Coronary artery (tissue), 2 donors: ENCODE measurements around the gene CACNA1C.

Experiments
- DNase-seq: peaks from one replicate; pipeline ENCODE4 v3.0.0-alpha.2; 2017; ENCODE audit warnings: low spot score
- H3K27ac ChIP-seq, 2 donors: fragments of 200-600 bp; sonication (generic); one replicate each; pipeline ENCODE4 v1.5.1; 2016 to 2019
- H3K4me3 ChIP-seq: fragments of 200-600 bp; sonication (generic); 2 replicates; pipeline ENCODE4 v1.5.1; 2016; ENCODE audit warnings: mild to moderate bottlenecking, moderate library complexity
- TF ChIP-seq, protein P1 (sequence below): fragments of 200-600 bp; sonication (generic); IDR thresholded peaks from one replicate; pipeline ENCODE4 v1.5.1; 2019; ENCODE audit warnings: antibody characterized with exemption

CACNA1C gene

DNA sequence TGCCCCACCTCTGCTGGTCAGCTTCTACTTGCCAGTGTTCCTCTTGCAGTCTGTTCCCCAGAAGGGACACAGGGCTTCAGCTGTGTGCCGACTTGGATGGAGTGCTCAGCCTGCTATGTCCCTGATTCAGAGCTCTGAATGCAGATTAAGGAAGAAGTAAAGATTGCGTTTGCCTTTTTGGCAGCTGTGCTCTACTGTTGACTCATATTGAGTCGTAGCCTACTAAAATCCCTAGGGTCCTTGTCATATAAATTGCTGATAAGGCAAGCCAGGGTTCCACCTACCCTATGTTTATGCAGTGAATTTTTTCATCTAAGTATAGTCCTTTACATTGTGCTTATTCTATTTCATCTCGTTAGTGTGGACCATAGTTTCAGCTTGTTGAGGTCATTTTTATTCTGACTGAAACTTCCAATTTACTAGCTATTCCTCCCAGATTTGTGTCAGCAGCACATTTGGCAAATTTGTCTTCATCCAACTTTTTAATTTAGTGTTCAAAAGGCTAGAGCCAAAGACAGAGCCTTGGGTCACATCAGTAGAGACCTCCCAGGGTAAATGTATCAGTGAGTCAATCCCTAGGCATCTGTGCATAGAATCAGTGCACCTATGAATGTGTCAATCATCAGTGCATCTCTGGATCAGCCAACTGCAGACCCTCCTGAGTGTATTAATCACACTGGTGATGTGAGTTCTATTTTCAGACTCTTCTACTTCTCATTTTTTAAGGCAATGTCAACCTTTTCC lies 31.9 kb downstream of the CACNA1C start:
- TF ChIP-seq, protein P1, sequence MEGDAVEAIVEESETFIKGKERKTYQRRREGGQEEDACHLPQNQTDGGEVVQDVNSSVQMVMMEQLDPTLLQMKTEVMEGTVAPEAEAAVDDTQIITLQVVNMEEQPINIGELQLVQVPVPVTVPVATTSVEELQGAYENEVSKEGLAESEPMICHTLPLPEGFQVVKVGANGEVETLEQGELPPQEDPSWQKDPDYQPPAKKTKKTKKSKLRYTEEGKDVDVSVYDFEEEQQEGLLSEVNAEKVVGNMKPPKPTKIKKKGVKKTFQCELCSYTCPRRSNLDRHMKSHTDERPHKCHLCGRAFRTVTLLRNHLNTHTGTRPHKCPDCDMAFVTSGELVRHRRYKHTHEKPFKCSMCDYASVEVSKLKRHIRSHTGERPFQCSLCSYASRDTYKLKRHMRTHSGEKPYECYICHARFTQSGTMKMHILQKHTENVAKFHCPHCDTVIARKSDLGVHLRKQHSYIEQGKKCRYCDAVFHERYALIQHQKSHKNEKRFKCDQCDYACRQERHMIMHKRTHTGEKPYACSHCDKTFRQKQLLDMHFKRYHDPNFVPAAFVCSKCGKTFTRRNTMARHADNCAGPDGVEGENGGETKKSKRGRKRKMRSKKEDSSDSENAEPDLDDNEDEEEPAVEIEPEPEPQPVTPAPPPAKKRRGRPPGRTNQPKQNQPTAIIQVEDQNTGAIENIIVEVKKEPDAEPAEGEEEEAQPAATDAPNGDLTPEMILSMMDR: no peak
- Histone ChIP-seq H3K4me3 (no peak overlapping the region), H3K27ac (peak overlapping the region; percentile 82 to 86)
- peak; percentile 88 for DNase-seq

DNA sequence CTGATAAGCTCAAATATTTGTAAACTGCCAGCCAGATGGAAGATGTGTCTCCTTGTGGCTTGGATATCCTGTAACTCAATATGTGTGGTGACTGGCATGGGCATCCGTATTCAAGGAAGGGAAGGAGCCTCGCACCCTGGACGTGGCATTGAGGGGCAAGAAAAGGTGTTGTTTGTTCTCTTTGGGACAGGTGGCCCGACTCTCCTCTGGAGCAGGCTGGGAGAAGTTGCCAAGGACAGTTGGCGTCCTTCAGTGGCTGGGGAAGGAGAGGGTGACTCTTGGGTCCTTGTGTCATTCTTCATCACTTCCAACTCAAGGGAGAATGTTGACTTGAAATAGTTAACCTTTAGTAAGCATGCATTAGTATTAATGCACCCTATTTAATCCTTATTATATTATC lies 39.6 kb downstream of the CACNA1C start:
- DNase-seq: no peak
- H3K27ac ChIP-seq: peak overlapping the region; percentile 89 to 99
- TF ChIP-seq, protein P1: no peak
- no peak overlapping the region for H3K4me3 ChIP-seq

DNA sequence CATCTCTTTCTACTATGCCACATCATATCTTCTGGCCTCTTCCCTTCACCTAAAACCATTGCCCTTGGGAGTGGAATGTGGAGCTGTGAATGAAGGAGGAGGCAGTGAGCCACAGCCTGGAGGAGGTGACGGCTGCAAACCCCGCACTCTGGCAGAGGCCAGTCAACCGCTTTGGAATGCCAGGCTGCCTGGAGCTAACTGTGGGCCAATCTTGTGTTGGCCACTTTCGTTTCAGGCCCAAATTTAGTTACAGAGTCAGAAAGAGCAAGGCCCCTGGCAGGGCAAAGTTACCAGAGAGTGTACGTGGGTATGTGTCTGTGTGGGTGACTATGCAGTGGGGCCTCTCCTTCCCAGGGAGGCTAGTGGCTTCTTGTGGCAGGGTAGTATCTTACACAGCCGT lies 40.1 kb downstream of the CACNA1C start:
- TF ChIP-seq, protein P1: no peak
- Histone ChIP-seq H3K27ac (peak overlapping the region; percentile 89 to 99), H3K4me3 (peak overlapping the region; percentile 19)
- DNase-seq: peak; percentile 92

DNA sequence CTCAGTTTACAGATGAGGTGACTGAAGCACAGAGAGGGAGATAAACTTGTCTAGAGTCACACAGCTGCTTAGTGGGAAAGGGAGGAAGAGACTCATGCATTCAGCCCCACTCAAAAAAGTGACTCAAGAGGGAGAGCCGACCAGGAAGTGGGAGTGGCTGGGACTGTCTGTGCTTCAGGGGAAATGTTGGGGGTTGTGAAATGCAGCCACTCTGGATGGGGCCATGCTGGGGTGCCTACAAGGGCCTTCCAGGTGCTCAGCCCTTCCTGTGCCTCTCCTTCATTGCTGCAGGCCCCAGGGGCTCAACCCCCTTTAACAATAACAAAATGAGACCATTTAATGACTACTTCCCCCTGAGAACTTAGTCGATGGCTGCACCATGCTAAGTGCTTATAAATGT lies 41.8 kb downstream of the CACNA1C start:
- DNase-seq: no peak
- H3K4me3 ChIP-seq: no peak overlapping the region
- TF ChIP-seq, protein P1: no peak
- peak overlapping the region; percentile 89 to 99 for H3K27ac ChIP-seq

DNA sequence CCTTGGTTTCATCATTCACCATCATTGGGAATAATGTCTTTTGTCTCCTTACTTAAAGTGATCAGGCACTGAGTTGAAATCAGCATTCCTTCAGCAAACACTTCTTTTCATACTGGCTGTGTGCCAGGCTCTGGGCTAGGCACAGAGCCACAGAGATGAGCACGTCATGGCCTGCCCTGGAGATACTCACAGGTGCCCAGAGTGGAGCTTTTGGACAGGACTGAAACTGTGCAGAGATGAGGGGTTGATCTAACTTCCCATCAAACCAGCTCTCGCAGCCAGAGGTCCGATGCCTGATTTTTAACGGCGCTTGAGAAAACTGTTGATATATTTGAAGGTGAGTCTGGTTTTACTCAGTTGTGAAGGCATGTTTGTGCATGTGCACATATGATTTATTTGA lies 43.1 kb downstream of the CACNA1C start:
- Histone ChIP-seq H3K27ac (peak overlapping the region; percentile 89 to 99), H3K4me3 (no peak overlapping the region)
- no peak for DNase-seq
- TF ChIP-seq, protein P1: no peak

DNA sequence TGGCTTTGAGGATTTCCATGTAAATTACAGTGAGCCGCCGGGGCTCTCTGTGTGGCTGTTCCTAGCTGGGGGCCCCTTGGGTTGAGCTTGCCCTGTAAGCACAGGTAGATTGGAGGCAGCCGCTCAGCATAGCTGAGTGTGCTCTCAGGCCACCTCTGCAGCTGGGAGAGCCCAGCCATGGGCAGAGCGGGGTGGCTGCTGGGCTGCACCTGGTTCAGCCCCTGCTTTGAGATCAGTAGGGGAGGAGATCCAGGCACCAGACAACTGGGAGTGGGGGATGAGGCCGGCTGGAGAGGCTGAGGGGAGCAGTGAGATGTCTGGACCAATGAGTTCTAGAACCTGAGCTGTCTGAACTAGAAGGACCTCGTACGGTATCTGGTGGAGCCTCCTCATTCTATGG lies 44.8 kb downstream of the CACNA1C start:
- TF ChIP-seq, protein P1: no peak
- peak overlapping the region; percentile 59 to 66 for H3K27ac ChIP-seq

DNA sequence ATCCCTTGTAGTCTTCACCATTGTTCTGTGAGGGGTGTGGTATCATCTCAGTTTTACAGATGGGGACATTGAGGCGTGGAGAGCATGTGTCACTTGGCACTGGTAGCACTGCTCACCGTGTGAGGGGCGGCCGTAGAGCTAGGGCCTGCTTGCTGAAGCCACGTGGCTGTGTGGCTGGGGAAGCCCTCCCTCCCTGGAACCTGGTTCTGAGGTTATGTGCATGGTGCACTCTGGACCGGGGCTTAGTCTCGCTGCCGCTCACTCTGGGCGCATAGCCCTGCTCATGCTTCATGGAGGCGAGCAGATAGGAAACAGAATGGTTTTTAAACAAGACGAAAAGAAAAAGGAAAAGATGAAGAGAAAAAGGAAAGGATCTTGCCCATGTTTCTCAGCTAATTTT lies 46.1 kb downstream of the CACNA1C start:
- TF ChIP-seq, protein P1: no peak
- Histone ChIP-seq H3K27ac (peak overlapping the region; percentile 59 to 66), H3K4me3 (peak overlapping the region; percentile 37)
- DNase-seq: peak; percentile 70

More for the DNA sequence above, 44.8 kb downstream of the CACNA1C start:
- DNase-seq: peak; percentile 56
- no peak overlapping the region for H3K4me3 ChIP-seq
